Muscle of arm (tissue), 12 donors: ENCODE results near the gene TUT4. TPM values are rescaled to one million over a fixed set of nuclear protein-coding genes. Genes with fewer than 3 reads are reported as not detected.

ENCODE experiments used
- DNase-seq: peaks from one replicate; pipeline ENCODE4 v3.0.0-alpha.2; 2013
- polyA plus RNA-seq, 12 donors: library from polyadenylated mRNA; unstranded; fragments of 120-200 nt; gene quantifications; one replicate each; pipeline ENCODE4 v1.2.1, GENCODE V29; 2013; ENCODE audit not compliant: insufficient read length in 12 of 12

The TUT4 gene
- polyA plus RNA-seq, 12 donors, result 56.8 to 127 (median 91.5) TPM; not detected in 1

DNA sequence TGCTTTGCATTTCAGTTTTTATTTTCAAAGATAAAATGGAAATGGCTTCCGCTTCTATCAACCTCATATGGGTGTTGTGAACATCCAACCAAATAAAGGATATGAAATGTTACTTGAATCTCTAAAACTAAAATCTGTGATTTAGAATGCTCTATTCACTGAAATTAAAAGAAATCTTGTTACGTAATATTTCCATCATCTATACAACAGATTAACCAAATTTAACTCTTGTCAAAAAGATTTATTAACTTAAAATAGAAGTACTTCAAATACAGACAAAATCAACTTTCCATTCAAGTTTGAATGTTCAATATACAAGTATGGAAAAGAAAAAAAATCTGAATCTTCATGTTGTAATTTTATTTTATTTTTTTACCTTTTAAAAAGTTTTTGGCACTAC is 129.8 kb downstream of the TUT4 start:
- no peak for DNase-seq

DNA sequence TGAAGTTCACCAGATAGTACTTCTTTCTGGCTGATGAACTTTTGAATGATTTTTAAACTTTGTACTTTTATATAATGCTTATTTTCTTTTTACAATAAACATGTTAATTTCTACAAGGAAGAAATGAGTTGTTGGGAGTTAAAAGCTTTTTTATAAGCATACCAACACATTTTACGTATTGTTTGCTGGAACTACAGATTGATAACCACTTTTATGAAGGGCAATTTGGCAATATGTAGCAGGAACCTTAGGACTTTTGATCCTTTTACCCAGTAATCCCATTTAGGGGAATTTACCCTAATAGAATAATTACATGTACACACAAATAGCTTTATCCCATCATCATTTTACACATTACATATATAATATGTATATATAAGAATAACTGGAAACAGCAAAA is 132.2 kb downstream of the TUT4 start:
- no peak for DNase-seq

DNA sequence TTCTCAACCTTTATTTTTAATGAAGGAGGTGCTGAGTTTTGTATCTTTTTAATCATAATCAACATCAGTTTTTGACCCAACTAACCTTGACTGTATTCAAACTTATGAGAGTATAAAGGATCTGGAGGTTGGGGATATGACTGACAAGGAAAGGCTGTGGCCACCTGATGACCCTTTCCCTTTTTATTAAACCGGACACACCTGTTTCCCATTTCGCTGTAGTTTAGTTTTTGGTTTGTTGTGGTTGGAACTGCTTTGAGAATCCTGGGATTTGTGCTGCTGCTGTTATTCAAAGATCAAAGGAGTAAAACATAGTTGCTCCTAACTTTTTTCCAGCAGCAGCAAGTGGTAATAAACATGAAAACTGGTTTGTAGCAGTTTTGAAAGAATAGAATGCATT is 136.1 kb downstream of the TUT4 start:
- DNase-seq, result no peak

DNA sequence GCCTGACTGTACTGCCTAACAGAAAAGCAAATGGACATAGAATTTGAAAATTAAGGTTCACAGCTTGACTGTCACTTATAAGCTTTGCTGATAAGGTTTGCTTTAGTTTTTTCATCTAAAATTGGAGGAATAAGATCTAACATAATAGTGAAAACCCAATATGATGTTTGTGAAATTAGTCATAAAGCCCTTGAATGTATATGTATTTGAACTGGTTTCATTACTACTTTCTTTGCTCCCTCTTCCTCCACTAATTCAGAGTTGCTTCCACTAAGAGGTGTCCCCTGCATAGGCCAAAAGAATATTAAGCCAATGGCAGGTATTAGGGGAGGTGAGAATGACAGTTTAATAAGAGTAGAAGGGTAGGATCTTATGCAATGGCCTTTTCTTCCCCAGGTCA is 137.9 kb downstream of the TUT4 start:
- DNase-seq, result no peak

DNA sequence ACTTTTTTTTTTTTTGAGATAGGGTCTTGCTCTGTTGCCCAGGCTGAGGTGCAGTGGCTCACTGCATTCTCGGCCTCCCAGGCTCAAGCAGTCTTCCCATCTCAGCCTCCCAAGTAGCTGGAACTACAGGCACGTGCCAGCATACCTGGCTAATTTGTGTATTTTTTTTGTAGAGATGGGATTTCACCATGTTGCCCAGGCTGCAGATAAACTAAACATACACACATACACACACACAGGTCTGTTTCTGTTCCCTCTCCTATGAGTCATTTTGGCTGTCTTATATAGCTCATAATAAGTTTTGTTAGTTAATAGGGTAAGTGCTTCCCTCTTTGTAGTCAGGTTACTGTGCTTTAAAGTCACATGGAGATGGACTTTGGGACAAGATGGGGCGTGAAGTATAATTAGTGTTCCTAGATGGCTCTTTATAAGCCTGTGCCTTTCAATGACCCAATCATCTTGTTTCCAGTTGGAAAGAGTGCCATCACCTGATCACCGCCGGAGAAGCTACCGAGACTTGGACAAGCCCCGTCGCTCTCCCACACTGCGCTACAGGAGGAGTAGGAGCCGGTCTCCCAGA is 139.4 kb downstream of the TUT4 start:
- no peak for DNase-seq

DNA sequence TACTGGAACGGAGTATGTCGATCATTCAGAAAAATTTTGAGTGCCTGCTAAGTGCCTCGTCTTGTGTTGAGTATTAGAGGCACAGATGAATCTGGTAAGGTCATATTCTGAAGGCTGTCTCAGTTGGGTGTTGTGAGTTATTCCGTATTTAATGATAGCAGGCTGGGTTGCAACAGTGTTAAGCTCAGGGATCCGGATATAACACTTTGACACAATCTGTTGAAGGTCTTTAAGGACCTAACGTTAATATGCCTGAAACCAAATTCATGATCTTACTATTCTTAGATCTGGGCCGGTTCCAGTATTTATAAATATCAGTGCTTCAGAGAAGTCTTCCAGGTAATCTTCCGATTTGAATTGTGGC is 147.9 kb downstream of the TUT4 start:
- no peak for DNase-seq

DNA sequence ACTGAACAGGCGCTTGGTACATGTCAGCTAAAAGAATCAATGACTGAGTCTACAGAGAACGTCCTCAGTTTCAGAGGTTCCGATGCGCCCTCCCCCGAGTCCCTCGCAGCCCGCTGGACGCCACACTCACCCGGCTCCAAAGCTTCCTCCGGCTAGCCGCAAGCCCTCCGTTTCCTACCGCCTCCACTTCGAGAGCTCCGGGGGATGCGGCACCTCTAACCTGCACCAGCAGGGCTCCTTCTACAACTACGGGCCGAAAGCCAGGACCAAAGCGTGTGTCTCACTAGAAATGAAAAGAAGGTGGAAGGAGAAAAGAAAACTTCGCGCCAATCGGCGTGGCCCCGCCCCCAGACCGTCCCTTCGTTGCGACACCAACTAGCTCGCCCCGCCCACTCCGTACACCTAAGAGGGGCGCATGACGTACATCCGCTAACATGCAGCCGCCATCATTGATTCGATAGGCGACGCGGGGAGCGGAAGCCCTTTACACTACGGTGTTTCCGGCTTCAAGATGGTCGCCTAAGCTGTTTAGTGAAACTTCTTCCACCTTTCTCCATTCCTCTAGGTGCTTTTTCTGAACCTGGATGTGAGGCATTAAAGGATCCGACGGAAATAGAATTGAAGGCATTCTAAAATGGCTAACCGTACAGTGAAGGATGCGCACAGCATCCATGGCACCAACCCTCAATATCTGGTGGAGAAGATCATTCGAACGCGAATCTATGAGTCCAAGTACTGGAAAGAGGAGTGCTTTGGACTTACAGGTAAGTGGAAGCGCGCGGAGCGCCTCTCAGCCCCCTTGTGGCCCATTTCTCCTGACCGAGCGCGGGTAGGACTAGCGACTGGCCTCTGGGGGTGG is 148.5 kb downstream of the TUT4 start, which contains the start of the genes ORC1 and PRPF38A:
Gene ORC1, minus strand, starts transcription at position 308 of the 859 bp plus-strand sequence. CDS start 2,200 bp downstream, outside the sequence.
Gene PRPF38A, plus strand, starts transcription at position 487 of the 859 bp plus-strand sequence. Its CDS starts 148 bp downstream, at position 635.
- DNase-seq, result peak; percentile 97

DNA sequence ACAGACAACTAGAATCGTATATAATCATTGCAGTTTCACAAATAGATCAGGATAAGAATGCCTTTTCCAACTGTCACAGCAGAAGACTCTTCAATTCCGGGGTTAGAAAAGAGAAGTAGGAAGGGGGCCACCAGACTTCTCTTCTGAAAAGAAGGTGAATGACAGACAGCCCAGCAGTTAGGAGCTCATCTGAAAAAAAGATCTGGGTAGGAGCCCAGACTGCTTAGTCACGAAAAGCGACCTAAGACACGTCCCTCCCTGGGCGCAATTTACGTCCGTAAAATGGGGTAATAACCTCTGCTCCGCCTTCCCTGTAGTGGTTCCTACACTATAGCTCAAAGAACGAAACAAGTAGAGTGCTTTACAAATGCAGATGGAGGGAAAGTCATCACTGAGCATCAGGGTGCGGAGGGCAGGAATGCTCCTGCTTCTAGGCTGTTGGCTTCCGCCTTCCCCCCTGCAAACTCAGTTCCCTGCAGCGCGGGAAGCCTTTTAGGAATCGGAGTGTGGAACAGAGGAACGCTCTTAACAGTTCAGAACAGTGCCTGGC is 149.3 kb downstream of the TUT4 start:
- DNase-seq, result no peak

DNA sequence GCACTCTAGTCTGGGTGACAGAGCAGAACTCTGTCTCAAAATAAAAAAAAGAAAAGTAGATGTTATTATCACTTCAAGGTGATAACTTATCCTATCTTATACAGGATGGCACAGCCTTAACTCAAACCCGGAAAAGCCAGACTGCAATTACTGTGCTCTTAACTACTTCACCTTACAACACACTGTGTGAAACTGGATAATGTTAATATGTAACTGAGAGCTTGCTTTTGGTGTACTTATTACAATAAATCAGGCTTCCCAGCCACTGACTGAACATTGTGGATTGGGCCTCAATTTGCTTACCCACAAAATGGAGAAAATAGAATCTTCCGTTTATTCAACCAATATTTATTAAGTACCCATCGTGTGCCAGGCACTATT is 150.0 kb downstream of the TUT4 start:
- DNase-seq, result no peak

DNA sequence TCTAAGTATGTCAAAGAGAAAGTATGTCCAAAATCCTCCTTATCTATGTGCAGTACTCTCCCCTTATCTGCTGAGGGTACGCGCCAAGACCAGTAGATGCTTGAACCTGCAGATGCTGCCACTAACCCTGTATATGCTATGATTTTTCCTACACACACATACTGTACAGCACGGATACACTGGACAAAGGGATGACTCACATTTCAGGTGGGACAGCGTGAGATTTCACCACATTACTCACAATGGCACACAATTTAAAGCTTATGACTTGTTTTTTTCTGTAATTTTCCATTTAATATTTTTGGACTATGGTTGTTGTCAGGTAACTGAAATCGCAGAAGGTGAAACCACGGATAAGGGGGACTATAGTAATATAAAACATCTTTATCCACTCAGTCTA is 152.8 kb downstream of the TUT4 start:
- no peak for DNase-seq

DNA sequence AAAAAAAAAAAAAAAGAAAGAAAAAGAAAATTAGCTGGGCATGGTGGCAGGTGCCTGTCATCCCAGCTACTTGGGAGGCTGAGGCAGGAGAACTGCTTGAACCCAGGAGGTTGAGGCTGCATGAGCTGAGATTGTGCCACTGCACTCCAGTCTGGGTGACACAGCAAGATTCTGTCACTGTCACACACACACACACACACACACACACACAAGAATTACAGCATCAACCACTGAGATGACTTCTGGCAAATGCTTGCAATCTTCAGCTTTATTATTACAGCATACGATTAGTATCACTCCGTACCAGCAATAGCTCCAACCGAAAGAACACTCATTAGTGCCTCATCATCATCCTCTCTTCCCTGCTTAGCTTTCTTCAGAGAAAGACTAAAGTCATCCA is 153.3 kb downstream of the TUT4 start:
- no peak for DNase-seq

DNA sequence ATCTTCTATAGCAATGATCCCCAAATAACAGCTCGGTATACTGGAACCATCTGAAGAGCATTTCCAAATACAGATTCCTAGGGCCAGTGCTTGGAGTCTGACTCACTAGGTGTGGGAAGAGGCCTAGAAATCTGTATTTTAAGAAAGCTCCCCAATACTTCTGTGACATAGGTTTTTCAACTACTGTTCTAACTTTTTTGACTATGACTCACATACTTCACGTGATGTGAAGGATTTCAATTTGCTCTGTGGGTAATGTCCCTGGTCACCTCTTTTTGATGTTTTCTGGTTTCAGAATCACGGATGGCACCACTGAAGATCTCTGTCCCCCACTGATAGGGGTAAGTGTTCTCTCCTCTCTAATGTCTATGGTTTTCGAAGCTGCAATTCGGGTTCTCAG is 159.7 kb downstream of the TUT4 start:
- DNase-seq, result no peak

DNA sequence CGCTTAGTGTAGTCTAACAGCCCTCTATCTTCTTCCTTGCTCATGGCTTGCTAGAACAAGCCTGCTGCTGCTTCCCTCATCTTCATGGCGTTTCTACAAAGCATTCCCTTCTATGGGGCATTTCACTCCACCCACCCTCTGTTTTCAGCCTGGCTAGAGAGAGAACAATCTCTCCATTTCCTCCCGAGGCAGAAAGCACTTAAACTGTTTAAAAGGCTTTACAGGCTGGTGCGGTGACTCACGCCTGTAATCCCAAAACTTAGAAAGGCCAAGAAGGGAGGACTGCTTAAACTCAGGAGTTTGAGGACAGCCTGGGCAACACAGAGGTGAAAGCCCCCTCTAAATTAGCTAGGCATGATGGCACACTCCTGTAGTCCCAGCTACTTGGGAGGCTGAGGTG is 166.4 kb downstream of the TUT4 start:
- no peak for DNase-seq

DNA sequence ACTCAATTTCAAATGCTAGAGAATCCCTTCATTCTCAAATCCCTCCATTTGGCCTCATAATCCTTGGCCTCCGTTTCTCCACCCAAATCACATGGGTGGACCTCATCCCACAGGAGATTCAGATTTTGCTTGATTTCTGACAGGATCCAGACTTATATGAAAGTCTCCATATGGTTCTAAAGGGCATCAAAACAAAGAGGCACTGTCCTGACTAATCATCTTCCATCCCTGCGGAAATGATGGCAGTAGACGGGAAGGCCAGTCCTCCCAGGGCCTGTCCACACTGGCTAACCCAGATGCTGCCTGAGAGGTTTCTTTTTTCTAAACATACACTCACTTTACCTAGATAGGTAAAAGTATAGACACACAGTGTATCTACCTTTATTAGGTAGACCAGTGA is 167.5 kb downstream of the TUT4 start:
- no peak for DNase-seq

Other genes with a start within 250 kb of the TUT4 start
- 10 to 100 TPM in 11 of 12 donors, not detected in 1; 16.9 to 31.8 (median 24.3) TPM for gene CC2D1B, start 186.9 kb downstream of the TUT4 start, polyA plus RNA-seq
- gene ORC1, start 148.7 kb downstream of the TUT4 start, polyA plus RNA-seq, result 1 to 10 TPM in 10 of 12 donors, not detected in 2; 2.1 to 5.0 (median 3.3) TPM
- 10 to 100 TPM in 11 of 12 donors, not detected in 1; 41.1 to 64.0 (median 47.4) TPM for gene PRPF38A, start 148.5 kb downstream of the TUT4 start, polyA plus RNA-seq
- 100 to 1,000 TPM in 11 of 12 donors, not detected in 1; 112 to 157 (median 137) TPM for gene GPX7, start 49.3 kb upstream of the TUT4 start, polyA plus RNA-seq
- gene SHISAL2A, start 80.1 kb upstream of the TUT4 start, polyA plus RNA-seq, result 1 to 10 TPM in 11 of 12 donors, not detected in 1; 2.6 to 8.1 (median 4.7) TPM
- 10 to 100 TPM in 11 of 12 donors, not detected in 1; 11.5 to 23.7 (median 16.9) TPM for gene COA7, start 145.3 kb upstream of the TUT4 start, polyA plus RNA-seq
- gene ZYG11B, start 173.4 kb upstream of the TUT4 start, polyA plus RNA-seq, result 100 to 1,000 TPM in 1 of 12 donors, 10 to 100 TPM in 11; 20.2 to 102 (median 38.9) TPM